Stimulated activated naive B cell treated with anti-CD40 and anti-IgM and Interleukin-4, amounts not matched to agents 10 μg/mL and 1 μg/mL and 100 μg/mL, for 72 hours (primary cell): ENCODE measurements around the gene NFKBIL1.

ENCODE experiments used
- ATAC-seq, 2 donors: fragments of 150-1000 bp; cut with Tn5 transposase; replicated peaks; 2 replicates each; pipeline ENCODE4 v1.10.0; 2021; ENCODE audit warnings: moderate library complexity in 1 of 2
- DNase-seq: peaks from one replicate; pipeline ENCODE4 v3.0.0; 2021
- H3K27ac Mint-ChIP-seq: one replicate; pipeline ENCODE4 v1.8.0; 2022; ENCODE audit warnings: mild to moderate bottlenecking, mixed read lengths
- H3K27me3 Mint-ChIP-seq, 2 donors: one replicate each; pipeline ENCODE4 v1.8.0; 2022; ENCODE audit warnings: mixed read lengths in 2 of 2
- H3K36me3 Mint-ChIP-seq, 2 donors: one replicate each; pipeline ENCODE4 v1.8.0; 2022; ENCODE audit warnings: mixed read lengths in 2 of 2, mild to moderate bottlenecking in 1 of 2
- H3K4me1 Mint-ChIP-seq, 2 donors: one replicate each; pipeline ENCODE4 v1.8.0; 2022; ENCODE audit warnings: mixed read lengths in 2 of 2, mild to moderate bottlenecking in 1 of 2
- H3K4me3 Mint-ChIP-seq, 2 donors: one replicate each; pipeline ENCODE4 v1.8.0; 2022; ENCODE audit warnings: mild to moderate bottlenecking in 2 of 2, mixed read lengths in 2 of 2, moderate library complexity in 1 of 2
- H3K9me3 Mint-ChIP-seq, 2 donors: one replicate each; pipeline ENCODE4 v1.8.0; 2022; ENCODE audit warnings: mixed read lengths in 2 of 2, mild to moderate bottlenecking in 1 of 2

The NFKBIL1 gene

DNA sequence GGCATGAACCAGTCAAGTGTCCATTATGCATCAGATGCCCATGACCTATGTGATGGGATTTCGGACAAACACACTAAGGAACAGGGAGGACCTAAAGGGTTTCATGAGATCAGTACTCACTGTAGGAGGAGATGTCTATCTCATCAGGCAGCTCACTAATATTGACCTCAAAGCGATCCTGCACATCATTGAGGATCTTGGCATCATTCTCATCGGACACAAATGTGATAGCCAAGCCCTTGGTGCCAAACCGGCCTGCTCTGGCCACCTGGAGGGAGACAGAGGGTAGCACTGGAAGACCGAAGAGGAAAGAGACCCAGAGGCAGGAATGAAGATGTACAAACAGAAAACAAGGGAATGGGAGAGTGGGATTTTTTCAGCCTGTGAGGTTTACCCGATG, 16.7 kb upstream of the NFKBIL1 start:
- Mint-ChIP-seq H3K4me1 (peaks cover 16 to 39% of the 10 kb centered on the region in 2 donors), H3K27me3 (no peaks in the 10 kb centered on the region), H3K36me3 (peaks cover 41 to 55% of the 10 kb centered on the region in 2 donors), H3K27ac (no peak overlapping the region), H3K4me3 (no peak overlapping the region), H3K9me3 (no peaks in the 10 kb centered on the region)
- ATAC-seq: no peak
- no peak for DNase-seq

DNA sequence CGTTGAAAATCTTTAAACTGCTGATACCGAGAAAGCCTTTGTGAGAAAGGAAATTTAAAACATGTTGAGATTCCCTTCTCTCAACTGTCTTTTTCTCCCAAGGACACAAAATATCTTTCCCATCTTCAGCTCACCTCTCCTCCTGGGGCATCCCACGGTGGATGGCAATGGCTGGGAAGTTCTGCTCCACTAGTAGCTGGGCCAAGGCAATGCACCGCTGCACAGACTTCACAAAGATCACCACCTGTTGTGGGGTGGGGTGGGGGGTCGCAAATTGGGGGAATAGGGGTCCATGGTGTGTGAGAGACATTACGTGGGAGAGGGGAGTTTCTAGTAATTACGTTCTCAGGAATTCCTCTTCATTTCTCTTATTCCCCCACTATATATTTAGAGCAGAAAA, 16.2 kb upstream of the NFKBIL1 start:
- Mint-ChIP-seq H3K4me1 (peaks cover 14 to 44% of the 10 kb centered on the region in 2 donors), H3K27me3 (no peaks in the 10 kb centered on the region), H3K4me3 (no peak overlapping the region), H3K36me3 (peaks cover 44 to 60% of the 10 kb centered on the region in 2 donors), H3K27ac (no peak overlapping the region), H3K9me3 (no peaks in the 10 kb centered on the region)
- no peak for ATAC-seq
- no peak for DNase-seq

DNA sequence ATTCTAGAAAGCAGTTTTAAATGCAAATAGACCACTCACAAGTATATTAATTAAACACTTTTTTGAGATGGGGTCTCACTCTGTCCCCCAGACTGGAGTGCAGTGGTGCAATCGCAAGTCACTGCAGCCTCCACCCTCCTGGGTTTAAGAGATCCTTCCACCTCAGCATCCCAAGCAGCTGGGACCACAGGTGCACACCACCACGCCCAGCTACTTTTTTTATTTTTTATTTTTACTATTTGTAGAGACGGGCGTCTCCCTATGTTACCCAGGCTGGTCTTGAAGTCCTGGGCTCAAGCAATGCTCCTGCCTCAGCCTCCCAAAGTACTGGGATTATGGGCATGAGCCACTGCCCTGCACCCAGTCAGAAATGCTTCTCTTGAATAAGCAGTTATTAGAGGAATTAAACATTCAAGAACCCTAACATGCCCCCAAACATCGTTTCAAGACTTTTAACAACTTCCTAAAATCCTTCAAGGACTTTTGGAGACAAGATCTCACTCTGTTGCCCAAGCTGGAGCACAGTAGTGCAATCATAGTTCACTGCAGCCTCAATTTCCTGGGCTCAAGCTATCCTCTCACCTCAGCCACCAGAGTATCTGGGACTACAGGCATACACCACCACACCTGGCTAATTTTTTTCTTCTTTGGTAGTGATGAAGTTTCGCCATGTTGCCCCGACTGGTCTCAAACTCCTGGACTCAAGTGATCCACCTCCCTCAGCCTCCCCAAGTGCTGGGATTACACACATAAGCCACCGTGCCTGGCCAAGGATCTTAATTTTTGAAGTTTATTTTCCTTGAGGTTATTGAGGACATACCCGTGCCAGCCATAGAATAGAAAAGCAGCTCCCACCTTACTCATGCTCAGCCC, 15.4 kb upstream of the NFKBIL1 start:
- ATAC-seq: no peak
- Mint-ChIP-seq H3K4me3 (no peak overlapping the region), H3K9me3 (no peaks in the 10 kb centered on the region), H3K27ac (no peak overlapping the region), H3K4me1 (peaks cover 13 to 48% of the 10 kb centered on the region in 2 donors), H3K36me3 (peaks cover 44 to 66% of the 10 kb centered on the region in 2 donors), H3K27me3 (no peaks in the 10 kb centered on the region)
- DNase-seq: no peak

DNA sequence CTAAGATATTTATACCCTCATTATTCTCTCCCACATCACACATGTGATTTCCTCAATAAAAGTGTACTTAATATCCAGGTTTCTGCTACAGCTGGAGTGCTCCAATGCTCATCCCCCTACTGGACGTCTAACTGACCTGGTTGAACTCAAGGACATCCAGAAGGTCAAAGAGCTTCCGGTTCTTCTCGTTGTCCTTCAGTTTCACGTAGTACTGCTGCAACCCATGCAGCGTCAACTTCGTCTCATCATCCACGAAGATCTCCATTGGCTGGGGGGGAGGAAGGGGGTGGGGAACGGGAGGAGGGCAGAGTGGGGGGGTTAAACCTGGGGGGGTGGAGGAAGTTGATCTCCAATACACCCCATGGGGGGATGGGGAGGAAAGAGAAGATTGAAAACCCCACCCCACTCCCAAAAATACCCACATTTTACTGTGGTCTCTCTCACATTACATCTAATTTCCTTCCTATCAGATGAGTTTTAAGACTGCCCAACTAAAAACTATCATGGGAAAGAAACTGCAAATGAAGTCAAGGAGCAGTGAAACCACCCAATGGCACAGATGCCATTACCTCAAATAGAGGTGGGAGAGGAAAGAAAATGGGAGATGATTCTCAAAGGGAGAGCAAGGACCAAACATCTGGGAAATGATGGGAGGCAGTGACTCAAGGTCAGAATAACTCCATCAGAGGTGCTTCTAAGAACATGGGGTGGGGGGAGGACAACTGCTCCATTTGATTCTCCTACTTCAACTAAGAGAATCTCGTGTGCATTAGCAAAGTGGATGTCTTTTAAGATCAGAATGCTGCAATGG, 14.6 kb upstream of the NFKBIL1 start:
- no peaks in the 10 kb centered on the region for H3K9me3 Mint-ChIP-seq
- no peak overlapping the region for H3K4me3 Mint-ChIP-seq
- no peaks in the 10 kb centered on the region for H3K27me3 Mint-ChIP-seq
- peak overlapping the region; percentile 9 for H3K27ac Mint-ChIP-seq
- peaks cover 48 to 70% of the 10 kb centered on the region in 2 donors for H3K36me3 Mint-ChIP-seq
- DNase-seq (no peak), ATAC-seq (no peak)
- peaks cover 16 to 54% of the 10 kb centered on the region in 2 donors for H3K4me1 Mint-ChIP-seq

DNA sequence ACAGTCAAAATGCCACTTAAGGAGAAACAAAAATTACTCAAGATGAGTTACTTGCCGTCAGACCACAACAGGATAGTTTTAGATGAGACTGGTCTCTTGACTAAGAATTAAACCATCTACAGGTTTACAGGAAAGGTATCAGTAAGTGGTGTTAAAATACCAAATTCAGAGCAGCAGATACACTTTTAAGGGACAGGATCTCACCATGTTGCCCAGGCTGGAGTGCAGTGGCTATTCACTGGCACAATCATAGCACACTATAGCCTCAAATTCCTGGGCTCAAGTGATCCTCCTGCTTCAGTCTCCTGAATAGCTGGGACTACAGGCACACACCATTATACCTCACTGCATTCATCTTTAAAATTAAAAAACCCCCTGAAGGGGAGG, 14.0 kb upstream of the NFKBIL1 start:
- no peak overlapping the region for H3K4me3 Mint-ChIP-seq
- no peaks in the 10 kb centered on the region for H3K27me3 Mint-ChIP-seq
- H3K4me1 Mint-ChIP-seq: peaks cover 18 to 57% of the 10 kb centered on the region in 2 donors
- peaks cover 51 to 70% of the 10 kb centered on the region in 2 donors for H3K36me3 Mint-ChIP-seq
- DNase-seq (no peak), ATAC-seq (no peak)
- H3K27ac Mint-ChIP-seq: peak overlapping the region; percentile 9
- H3K9me3 Mint-ChIP-seq: no peaks in the 10 kb centered on the region

DNA sequence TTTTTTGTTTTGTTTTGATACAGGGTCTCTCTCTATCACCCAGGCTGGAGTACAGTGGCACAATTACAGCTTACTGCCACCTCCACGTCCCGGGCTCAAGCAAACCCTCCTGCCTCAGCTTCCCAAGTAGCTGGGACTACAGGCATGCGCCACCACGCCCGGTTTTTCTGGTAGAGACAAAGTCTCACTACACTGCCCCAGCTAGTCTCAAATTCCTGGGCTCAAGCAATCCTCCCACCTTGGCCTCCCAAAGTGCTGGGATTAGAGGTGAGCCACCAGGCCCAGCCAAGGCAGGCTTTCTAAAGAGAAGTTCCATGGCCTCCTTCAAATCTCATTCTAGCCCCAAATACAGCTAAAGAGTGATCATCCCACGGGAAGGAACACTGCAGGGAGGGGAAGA, 13.4 kb upstream of the NFKBIL1 start:
- ATAC-seq (no peak), DNase-seq (no peak)
- Mint-ChIP-seq H3K27ac (peak overlapping the region; percentile 31), H3K9me3 (no peaks in the 10 kb centered on the region), H3K36me3 (peaks cover 52 to 70% of the 10 kb centered on the region in 2 donors), H3K4me1 (peaks cover 24 to 63% of the 10 kb centered on the region in 2 donors), H3K4me3 (no peak overlapping the region), H3K27me3 (no peaks in the 10 kb centered on the region)

DNA sequence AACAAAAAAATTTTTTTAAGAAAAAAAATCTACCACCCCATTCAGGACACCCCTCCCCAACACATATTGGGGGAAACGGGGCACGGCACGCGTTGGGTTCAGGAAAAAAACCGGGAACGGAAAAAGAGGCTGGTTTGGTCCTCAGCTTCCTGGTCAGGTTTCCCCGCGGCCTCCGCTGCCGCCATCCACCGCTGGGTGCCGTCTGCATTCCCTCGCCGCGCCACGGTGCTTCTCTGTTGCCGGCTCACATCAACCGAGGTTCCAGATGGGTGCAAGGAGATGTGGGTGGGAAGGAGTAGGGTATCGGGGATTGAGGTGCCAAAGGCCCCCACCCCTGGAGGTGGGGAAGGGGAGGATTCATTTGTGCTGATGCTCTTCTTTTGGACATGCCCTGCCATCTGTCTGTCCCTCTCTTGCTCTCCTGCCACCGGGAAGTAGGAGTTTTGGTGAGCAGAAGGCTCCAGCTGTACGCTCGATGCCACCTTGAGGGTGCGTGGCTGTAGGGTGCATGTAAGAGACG, 12.8 kb upstream of the NFKBIL1 start:
- DNase-seq (no peak), ATAC-seq (no peak)
- peaks cover 54 to 73% of the 10 kb centered on the region in 2 donors for H3K36me3 Mint-ChIP-seq
- no peak overlapping the region for H3K4me3 Mint-ChIP-seq
- H3K27me3 Mint-ChIP-seq: no peaks in the 10 kb centered on the region
- H3K4me1 Mint-ChIP-seq: peaks cover 29 to 69% of the 10 kb centered on the region in 2 donors
- H3K27ac Mint-ChIP-seq: no peak overlapping the region
- no peaks in the 10 kb centered on the region for H3K9me3 Mint-ChIP-seq

DNA sequence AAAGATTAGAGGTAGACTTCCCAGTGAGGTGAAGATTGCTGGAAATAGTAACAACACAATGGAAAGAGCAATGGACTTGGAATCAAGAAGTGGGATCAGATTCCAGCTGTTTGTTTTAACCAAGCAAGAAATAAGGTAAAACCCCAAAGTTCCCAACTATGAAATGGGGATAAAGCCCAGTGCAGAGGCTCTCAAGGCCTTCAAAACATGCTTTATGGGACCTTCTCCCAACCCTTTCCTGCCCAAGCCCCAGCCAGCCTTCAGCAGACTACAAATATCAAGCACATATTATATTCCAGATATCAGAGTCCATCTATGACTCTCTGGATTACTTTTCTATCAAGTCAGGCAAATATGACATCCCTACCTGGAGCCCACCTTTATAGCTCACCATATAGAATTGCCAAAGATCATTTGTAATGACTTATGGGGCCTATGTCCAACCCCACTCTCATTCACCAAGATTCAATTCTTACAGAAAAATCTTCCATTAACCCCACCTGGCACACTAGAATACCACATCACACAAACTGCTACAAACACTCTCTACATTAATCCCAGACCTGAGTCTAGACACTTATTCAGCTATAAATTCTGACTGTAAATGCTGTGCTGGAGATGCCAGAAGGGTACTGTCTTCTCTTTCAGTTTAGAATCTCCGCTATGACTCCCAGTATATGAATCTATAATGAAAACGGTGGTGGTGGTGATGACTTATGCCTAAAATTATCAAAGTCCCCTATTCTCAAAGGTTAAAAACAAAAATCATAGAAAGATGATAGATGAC, 11.7 kb upstream of the NFKBIL1 start:
- peaks cover 52 to 72% of the 10 kb centered on the region in 2 donors for H3K36me3 Mint-ChIP-seq
- no peaks in the 10 kb centered on the region for H3K27me3 Mint-ChIP-seq
- H3K9me3 Mint-ChIP-seq: no peaks in the 10 kb centered on the region
- H3K27ac Mint-ChIP-seq: no peak overlapping the region
- DNase-seq (no peak), ATAC-seq (no peak)
- no peak overlapping the region for H3K4me3 Mint-ChIP-seq
- H3K4me1 Mint-ChIP-seq: peaks cover 33 to 69% of the 10 kb centered on the region in 2 donors

DNA sequence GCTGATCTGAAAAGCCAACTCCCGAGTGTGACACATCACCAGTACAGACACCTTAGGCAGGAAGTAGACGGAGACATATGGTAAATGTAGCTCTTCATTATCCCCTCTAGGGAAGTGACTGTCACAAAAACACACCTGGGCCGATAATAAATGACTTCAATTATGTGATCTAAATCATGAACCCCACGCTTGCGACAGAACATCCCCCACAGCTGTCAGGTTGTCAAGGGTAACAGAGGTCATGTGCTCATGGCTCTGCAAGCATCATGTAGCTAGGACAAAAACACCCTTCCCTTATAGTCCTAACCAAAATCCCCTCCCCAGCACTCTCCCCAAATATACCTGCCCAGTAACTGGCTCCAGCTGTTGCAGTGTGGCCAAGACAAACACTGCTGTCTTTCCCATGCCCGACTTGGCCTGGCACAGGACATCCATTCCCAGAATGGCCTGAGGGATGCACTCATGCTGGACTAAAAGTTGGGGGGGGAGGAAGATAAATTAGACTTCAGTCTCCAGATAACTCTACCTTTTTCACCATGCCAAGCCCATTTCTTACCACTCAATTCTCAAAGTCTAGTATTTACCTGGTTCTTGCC, 8.5 kb upstream of the NFKBIL1 start:
- DNase-seq (no peak), ATAC-seq (no peak)
- H3K36me3 Mint-ChIP-seq: peaks cover 49 to 64% of the 10 kb centered on the region in 2 donors
- H3K27me3 Mint-ChIP-seq: no peaks in the 10 kb centered on the region
- peak overlapping the region; percentile 58 to 63 for H3K4me3 Mint-ChIP-seq
- H3K9me3 Mint-ChIP-seq: no peaks in the 10 kb centered on the region
- H3K27ac Mint-ChIP-seq: peak overlapping the region; percentile 56
- peaks cover 27 to 51% of the 10 kb centered on the region in 2 donors for H3K4me1 Mint-ChIP-seq

DNA sequence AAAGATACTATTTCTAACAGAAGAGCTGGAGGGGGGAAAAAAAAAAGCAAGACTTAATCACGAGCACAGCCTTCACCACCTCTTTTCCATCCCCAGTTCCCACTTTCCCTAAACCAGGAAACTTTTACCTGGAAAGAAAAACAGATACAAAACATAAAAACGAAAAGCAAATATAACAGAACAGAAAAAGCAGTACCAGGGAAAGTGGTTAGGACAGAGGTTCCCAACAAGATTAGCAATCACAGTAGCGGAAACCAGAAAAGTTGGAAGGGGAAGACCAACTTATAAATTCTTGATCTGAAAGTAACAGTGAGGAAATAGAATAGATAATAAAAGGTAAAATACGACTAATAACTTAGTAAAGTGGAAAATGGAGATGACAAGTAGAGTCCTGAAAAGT, 6.8 kb upstream of the NFKBIL1 start:
- no peaks in the 10 kb centered on the region for H3K9me3 Mint-ChIP-seq
- DNase-seq: no peak
- no peaks in the 10 kb centered on the region for H3K27me3 Mint-ChIP-seq
- peaks cover 39 to 50% of the 10 kb centered on the region in 2 donors for H3K36me3 Mint-ChIP-seq
- ATAC-seq: no peak
- peak overlapping the region; percentile 82 for H3K4me3 Mint-ChIP-seq
- H3K4me1 Mint-ChIP-seq: peaks cover 26 to 45% of the 10 kb centered on the region in 2 donors
- H3K27ac Mint-ChIP-seq: peak overlapping the region; percentile 93

DNA sequence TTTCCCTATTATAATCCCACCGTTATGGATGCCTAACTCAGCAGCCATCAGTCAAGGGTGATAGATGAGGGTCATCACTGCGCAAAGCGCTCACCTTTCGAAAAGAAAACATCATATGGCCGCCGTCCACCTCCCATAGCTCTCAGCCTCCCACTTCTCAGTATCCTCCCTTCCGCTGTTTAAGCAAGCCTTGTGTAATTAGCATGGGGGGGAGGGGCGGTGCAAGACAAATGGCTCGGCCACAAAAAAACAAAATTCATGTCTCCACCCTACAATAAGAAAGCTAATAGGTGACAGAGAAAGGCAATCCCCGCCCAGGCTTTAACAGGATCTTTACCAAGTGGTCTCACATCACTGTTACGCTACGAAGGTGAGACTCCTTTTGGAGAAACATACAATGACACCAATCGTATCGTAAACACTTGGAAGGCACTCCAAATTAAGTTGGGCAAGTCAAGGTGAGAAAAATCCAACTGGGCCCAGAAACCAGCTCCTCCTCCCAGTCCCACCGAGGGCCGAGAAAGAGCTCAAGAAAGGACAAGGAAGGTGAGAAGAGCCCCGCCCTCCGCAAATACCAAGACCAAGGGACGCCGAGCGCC, 6.2 kb upstream of the NFKBIL1 start:
- peak; percentile 35 to 38 for ATAC-seq
- Mint-ChIP-seq H3K4me3 (peak overlapping the region; percentile 82), H3K27ac (peak overlapping the region; percentile 93), H3K4me1 (peaks cover 30 to 45% of the 10 kb centered on the region in 2 donors), H3K36me3 (peaks cover 36 to 45% of the 10 kb centered on the region in 2 donors), H3K9me3 (no peaks in the 10 kb centered on the region), H3K27me3 (no peaks in the 10 kb centered on the region)
- DNase-seq: peak; percentile 31

DNA sequence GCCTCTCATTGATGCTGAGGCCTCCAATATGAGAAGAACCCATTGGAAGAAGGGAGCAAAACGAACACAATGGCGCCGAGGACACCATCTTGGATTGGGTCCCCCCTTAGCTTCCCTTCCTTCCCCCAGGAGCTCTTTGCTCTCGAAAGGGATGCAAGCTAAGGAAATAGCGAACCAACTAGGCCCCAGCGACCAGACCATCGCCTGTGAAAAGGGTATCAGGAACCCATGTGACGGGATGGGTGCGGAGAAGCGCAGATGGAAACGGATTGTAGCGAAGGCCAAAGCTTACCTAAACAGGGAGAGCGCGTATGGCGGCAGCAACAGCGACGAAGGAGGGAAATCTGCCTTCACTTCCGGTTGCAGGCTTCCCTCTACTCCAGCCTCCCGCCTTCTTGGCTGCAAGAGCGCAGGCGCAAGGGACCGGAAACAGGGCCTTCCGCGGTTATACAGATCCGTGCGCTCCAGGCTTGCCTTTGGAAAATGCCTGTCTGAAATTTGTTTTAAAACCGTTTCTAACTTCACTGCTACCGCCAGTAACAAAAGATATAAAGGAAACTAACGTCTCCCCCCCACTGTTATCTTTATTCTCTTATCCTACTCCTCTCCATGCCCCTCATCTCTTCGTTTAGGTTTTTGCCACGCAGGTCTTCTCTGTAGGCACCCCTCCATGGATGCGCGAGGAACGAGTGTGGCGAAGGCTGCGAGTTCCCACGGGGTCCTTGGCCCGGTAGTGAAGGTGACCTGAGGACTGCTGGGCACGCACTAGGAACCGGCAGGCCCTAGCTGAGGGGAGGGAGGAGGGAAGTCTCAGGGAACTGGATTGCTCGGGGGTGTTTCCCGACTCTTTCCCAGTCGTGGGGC, 5.5 kb upstream of the NFKBIL1 start, which contains the start of gene DDX39B:
Gene DDX39B (minus strand): TSS at position 346 of the 864 bp plus-strand sequence. CDS start 1,471 bp downstream, outside the sequence.
- no peaks in the 10 kb centered on the region for H3K9me3 Mint-ChIP-seq
- peak within 1 kb of the TSS; percentile 93 for H3K27ac Mint-ChIP-seq
- H3K4me1 Mint-ChIP-seq: peaks cover 33 to 48% of the 10 kb centered on the region in 2 donors
- peak; percentile 79 to 85 for ATAC-seq
- no peaks in the 10 kb centered on the region for H3K27me3 Mint-ChIP-seq
- peak within 1 kb of the TSS; percentile 82 for H3K4me3 Mint-ChIP-seq
- peaks cover 36 to 39% of the 10 kb centered on the region in 2 donors for H3K36me3 Mint-ChIP-seq
- peak; percentile 92 for DNase-seq
